A673 (cell line): ENCODE measurements around the gene PARP11. TPM values are rescaled to one million over a fixed set of nuclear protein-coding genes. Genes with fewer than 3 reads are reported as not detected.

Experiments
- BruUV-seq: library from RNA; stranded (reverse); fragments of 400-500 nt; replicated peaks from 2 replicates; lab custom pipeline; 2021; lab: Mats Ljungman, UMichigan
- CTCF ChIA-PET: fragments of 300-600 bp; sonication (Branson Sonifier 250); formaldehyde crosslinking; loops from one replicate; lab custom pipeline; 2022; ENCODE audit warnings: antibody characterized with exemption; lab: Charles Lee
- POLR2A ChIA-PET: fragments of 300-600 bp; sonication (Branson Sonifier 250); formaldehyde crosslinking; loops from one replicate; lab custom pipeline; 2022; ENCODE audit warnings: antibody characterized with exemption; ENCODE audit not compliant: low non-redundant PET; lab: Charles Lee
- DNase-seq: peaks from one replicate; pipeline ENCODE4 v3.0.0-alpha.2; 2015; ENCODE audit warnings: low spot score
- H3K27ac ChIP-seq: fragments of 200-600 bp; sonication (generic); 2 replicates; pipeline ENCODE4 v1.5.1; 2016; ENCODE audit warnings: mixed run types, low read depth, mild to moderate bottlenecking, mixed read lengths, antibody characterized with exemption, low read length; ENCODE audit not compliant: poor library complexity, severe bottlenecking
- H3K27me3 ChIP-seq: fragments of 200-600 bp; sonication (generic); replicated peaks from 2 replicates; pipeline ENCODE4 v1.6.1; 2017; ENCODE audit warnings: mixed run types, low read depth, mild to moderate bottlenecking, mixed read lengths, antibody characterized with exemption, low read length; ENCODE audit not compliant: insufficient read depth, poor library complexity
- H3K36me3 ChIP-seq: fragments of 200-600 bp; sonication (generic); 2 replicates; pipeline ENCODE4 v1.6.1; 2016; ENCODE audit warnings: mixed run types, mild to moderate bottlenecking, mixed read lengths, antibody characterized with exemption, low read length; ENCODE audit not compliant: insufficient read depth, poor library complexity, severe bottlenecking
- H3K4me1 ChIP-seq: fragments of 200-600 bp; sonication (generic); 2 replicates; pipeline ENCODE4 v1.6.1; 2017; ENCODE audit warnings: mixed run types, mild to moderate bottlenecking, mixed read lengths, antibody characterized with exemption, low read length; ENCODE audit not compliant: insufficient read depth, poor library complexity, severe bottlenecking
- H3K4me3 ChIP-seq: fragments of 200-600 bp; sonication (generic); 2 replicates; pipeline ENCODE4 v1.5.1; 2016; ENCODE audit warnings: low read depth, mixed run types, mild to moderate bottlenecking, mixed read lengths, low read length; ENCODE audit not compliant: poor library complexity, severe bottlenecking
- H3K9me3 ChIP-seq: fragments of 200-600 bp; sonication (generic); 2 replicates; pipeline ENCODE4 v1.6.1; 2016; ENCODE audit warnings: mixed run types, low read depth, mild to moderate bottlenecking, mixed read lengths, antibody characterized with exemption, low read length; ENCODE audit not compliant: poor library complexity, severe bottlenecking
- CTCF ChIP-seq: fragments of 300-800, 200-600 bp; sonication (generic); conservative IDR thresholded peaks from 2 replicates; pipeline ENCODE4 v1.5.1; 2017; ENCODE audit warnings: low read depth, mild to moderate bottlenecking, antibody characterized with exemption, low read length, moderate library complexity, mixed read lengths
- EZH2 ChIP-seq: fragments of 200-600 bp; sonication (generic); IDR thresholded peaks from 2 replicates; pipeline ENCODE4 v1.6.1; 2017; ENCODE audit warnings: borderline replicate concordance, low read depth, mild to moderate bottlenecking, mixed read lengths, antibody characterized with exemption, low read length; ENCODE audit not compliant: poor library complexity, severe bottlenecking
- intact Hi-C: fragments of 100-400 bp; cut with micrococcal nuclease; formaldehyde crosslinking; loops from one replicate; pipeline ENCODE4 v1.10.0; 2022; ENCODE audit not compliant: unreplicated experiment
- total RNA-seq: library from RNA; stranded (reverse); gene quantifications from 2 replicates; pipeline ENCODE4 v1.2.3, GENCODE V29; 2021

PARP11 gene
- total RNA-seq, 1 experiment from 2014 or later = 7.7 TPM

DNA sequence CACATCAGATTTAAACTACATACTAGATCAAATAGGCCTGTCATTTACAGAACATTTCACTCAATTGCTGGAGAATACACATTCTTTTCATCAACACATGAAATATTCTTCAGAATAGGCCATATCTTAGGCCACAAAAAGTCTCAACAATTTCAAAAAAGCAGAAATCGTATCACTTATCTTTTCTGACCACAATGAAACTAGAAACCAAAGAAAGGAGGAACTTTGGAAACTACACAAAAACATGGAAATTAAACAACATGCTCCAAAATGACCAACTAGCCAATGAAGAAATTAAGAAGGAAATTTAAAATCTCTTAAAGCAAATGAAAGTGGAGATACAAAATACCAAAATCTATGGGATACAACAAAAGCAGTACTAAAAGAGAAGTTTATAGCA lies 35.1 kb downstream of the PARP11 start:
- ChIA-PET POLR2A (no interaction called here), CTCF (no interaction called here)
- no peaks in the 10 kb centered on the region for H3K27me3 ChIP-seq
- no peak for TF ChIP-seq CTCF
- no peak for TF ChIP-seq EZH2
- no peaks in the 10 kb centered on the region for H3K36me3 ChIP-seq
- no peak for DNase-seq
- no peaks in the 10 kb centered on the region for H3K9me3 ChIP-seq
- no peak overlapping the region for H3K27ac ChIP-seq
- BruUV-seq = no TSS peak
- H3K4me3 ChIP-seq = no peak overlapping the region
- no peaks in the 10 kb centered on the region for H3K4me1 ChIP-seq
- intact Hi-C loops = no loop called here

DNA sequence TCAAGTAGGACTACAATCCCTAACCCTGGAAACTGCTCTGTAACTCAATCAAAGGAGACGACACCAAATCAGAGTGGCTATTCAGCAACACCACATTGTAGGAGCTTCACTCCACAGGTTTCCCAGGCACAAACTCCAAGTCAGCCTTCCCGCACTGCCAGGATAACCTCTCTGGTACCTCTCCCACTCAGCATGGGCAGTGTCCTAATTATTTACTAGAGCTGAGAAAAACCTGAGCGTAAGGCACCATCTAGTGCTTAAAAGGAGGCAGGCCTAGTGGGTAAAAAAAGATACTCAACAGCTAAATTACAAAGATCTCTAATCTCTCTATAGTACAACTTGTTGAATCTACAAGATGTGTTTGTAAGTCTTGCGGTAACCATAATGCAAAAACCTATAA lies 36.1 kb downstream of the PARP11 start:
- ChIA-PET CTCF (no interaction called here), POLR2A (no interaction called here)
- no TSS peak for BruUV-seq
- no peak for DNase-seq
- Histone ChIP-seq H3K9me3 (no peaks in the 10 kb centered on the region), H3K36me3 (no peaks in the 10 kb centered on the region), H3K27ac (no peak overlapping the region), H3K27me3 (no peaks in the 10 kb centered on the region), H3K4me1 (no peaks in the 10 kb centered on the region), H3K4me3 (no peak overlapping the region)
- intact Hi-C loops = no loop called here
- TF ChIP-seq CTCF (no peak), EZH2 (no peak)

- ChIA-PET CTCF (no interaction called here), POLR2A (no interaction called here)
- Histone ChIP-seq H3K27me3 (no peaks in the 10 kb centered on the region), H3K36me3 (no peaks in the 10 kb centered on the region), H3K4me3 (no peak overlapping the region), H3K9me3 (no peaks in the 10 kb centered on the region), H3K27ac (no peak overlapping the region), H3K4me1 (no peaks in the 10 kb centered on the region)
- intact Hi-C loops = no loop called here
- no TSS peak for BruUV-seq
- DNase-seq = no peak
- TF ChIP-seq EZH2 (no peak), CTCF (no peak)
These were observed 36.6 kb downstream of the PARP11 start for GRCh38 chr12:3836641-3837040.
